ENCODE data around the gene ZNF462.
"Not testable (repeated sequence)": the region's sequence is repeated elsewhere in the genome, so short reads cannot be mapped to it uniquely, and the experiment has no call there.

The ZNF462 gene

DNA sequence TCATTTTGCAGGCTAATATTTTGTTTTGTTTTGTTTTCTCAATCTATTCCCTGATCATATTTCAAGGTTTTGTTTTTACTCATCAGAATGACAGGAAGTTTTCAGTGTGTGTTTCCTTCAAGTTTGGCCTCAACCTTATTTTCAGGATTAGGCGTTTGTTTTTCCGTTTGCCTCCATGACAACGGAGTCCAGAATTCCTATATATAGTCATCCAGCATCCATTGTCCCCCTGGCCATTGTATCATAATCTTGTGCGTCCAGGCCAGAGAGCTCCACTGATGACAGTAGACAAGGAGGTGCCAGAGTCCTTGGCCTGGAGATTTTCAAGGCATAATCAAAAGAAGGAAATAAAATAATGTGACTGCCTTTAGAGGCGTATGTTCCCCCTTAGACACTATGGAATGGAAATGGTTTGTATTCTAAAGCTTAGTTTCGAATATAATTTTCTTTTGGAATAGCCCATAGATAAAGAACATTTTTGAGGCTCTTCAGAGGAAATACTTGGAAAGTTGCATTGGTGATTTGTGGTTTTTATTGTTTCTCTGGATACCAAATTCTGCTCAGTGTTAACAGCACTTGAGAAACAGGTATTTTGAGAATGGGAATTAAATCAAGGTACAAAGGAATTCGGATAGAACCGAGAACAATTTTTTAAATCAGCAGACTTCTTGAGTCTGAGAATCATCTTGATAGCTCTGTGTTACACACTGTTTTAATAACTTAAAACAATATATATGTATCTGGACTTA is 99.8 kb downstream of the ZNF462 start:
- DNase-seq (ENCODE audit: low spot score): no peak

DNA sequence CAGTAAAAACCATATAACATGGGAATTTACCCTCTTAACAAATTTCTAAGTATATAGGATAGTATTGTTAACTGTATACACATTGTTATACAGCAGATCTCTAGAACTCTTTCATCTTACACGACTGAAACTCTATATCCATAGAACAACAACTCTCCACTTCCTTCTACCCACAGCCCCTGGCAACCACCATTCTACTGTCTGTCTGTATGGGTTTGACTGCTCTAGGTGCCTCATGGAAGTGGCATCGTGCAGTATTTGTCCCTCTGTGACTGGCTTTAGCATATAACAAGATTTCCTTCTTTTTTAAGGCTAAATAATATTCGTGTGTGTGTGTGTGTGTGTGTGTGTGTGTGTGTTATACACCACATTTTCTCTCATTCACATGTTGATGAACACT is 100.7 kb downstream of the ZNF462 start:
- DNase-seq (ENCODE audit: low spot score): no peak

DNA sequence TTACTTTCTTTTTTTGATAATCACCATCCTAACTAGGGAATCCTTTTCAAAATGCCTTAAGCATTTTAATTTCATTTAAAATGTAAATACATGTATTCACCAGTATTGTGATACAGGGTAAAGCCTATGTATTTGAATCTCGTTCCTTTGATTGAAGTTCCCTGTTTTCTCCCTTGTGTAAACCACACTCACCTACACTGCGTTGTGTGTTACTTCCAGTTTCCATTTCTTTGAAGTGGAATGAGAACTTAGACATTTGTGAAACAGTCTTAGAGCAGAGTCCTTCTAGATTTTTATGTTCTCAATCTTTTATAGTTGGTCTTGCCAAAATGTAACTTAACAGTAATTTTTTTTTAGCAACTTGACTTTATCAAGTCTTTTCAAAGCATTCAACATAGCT is 101.4 kb downstream of the ZNF462 start:
- DNase-seq (ENCODE audit: low spot score): no peak

DNA sequence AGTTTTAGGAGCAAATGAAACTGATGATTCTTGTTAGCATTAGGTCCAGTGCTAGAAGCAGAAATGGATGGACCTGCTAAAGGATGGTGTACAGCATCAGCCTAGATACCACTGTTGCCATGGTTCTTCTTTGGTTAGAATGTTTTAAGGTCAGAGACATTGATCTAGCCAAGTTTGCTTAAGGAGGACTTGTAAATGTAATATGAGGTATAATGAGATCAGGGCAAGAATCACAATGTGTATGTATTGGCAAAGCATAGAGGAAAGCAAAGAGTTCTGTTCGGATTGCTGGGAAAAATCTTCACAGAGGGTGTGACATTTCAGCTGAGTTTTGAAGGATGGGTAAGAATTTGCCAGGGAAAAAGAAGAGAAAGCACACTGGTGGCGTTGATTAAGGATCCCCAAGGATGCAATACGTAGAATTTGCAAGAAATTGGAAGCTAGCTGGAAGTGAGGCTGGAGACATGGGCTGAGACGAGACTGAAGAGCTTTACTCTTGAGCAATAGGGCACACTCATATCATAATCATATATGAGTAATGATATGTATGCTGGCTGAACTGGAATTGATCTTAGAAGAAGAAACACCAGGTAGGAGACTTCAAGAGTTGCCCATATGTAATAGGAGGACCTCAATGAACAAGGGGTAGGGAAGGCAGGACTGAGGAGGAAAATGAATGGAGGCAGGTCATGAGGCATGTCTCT is 102.0 kb downstream of the ZNF462 start:
- no peak for DNase-seq (ENCODE audit: low spot score)

DNA sequence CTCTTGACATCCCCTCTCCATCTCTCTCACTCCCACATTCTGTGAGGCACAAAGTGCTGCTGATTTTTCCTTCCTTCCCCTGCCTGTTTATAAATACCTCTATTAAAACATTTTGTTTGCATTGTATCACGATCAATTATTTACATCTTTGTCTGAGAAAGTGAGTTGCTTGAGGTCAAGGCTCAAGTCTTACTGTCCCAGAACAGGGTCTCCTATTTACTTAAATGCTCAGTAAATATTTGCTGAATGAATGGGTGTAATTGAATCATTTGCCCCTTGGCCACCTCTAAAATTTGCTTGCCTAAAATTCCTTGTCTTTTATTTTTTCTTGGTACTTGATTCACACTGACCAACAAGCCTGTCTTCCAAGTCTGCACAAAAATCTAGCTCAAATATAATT is 103.5 kb downstream of the ZNF462 start:
- DNase-seq (ENCODE audit: low spot score): no peak

DNA sequence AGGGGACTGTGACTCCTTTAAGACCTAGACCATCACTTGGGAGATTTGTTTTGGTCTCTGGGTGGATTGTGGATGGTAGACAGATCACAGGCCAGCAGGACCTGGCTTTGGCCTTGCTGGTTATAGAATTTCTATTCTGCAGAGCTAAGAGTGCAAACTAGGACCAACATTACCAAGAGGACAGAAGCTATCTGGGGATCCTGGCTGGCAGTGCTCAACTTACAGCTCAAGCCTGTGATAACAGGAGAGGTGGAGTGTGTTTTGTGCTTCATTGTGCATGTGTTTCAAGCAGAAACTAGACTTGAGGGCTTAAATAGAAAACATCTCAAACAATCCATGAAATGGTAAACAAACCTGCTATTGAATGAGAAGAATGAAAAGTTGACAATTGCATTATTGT is 106.7 kb downstream of the ZNF462 start:
- no peak for DNase-seq (ENCODE audit: low spot score)

DNA sequence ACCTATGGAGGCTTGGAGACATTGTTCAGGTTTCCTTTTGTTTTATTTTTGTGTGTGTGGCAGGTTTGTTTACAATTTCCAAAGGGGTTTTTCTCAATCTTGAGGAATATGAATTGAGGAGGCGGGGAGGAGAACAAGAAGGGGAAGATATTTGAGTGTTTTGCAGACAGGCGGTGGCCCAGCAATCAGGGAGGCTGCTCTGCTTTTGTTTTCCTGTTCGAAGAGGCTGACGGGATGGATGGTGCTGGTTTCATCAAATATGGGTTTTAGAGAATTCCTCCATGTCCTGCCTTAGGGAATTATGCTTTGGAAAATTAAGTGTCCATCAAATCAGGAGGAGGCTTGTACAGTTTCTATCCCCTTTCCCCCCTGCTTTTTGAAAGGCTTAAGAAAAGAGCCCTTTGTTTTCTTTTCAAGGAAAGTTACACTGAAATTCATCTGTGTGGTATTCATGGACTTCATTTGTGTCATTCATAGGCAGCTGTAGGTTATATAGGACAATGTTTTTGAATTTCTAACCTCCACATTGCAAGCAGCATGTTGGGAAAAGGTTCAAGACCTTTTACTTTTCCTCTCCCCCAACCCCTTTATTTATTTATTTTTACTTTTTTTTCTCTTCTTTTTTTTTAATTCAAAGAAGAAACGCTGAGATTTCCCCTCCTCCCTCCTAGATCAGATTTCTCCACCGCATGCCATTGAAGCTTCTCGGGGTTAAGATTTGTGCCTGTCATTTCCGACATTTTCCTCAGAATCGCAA is 107.4 kb downstream of the ZNF462 start:
- DNase-seq (ENCODE audit: low spot score): no peak

DNA sequence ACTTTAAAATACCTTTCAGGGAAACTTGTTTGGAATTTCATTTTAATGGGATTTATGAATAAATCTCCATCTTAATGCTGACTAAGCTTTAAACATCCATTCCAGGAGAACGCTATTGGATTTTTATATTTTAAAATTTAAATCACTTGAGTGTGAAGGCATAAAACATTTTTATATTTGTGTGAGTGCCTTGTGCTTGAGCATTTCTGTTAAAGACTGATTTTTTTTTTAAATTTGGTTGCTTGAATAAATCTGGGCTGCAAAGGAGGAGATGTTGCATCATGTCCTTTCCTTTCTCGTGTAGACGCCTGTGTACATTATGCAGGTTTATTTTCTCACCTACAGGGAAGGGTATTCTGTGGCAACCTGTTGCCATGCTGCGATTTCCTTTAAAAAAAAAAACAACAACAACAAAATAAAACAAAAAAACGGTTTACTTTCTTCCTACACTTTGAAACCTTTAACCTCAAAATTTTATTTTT is 108.1 kb downstream of the ZNF462 start:
- no peak for DNase-seq (ENCODE audit: low spot score)

DNA sequence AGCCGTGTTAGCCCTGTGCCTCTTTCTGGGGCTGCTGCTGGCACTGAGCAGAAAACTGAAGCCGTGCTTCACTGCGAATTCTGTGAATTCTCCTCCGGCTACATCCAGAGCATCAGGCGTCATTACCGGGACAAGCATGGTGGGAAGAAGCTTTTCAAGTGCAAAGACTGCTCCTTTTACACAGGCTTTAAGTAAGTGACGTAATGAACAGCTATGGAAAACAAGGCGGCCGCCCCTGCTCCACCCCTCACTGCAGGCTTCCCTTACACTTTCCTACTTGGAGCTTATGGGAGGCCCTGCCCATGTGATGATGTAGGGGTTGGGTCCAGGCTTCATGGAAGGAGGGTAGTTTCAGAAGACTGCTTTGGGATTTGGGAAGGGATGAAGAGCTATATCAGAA is 109.1 kb downstream of the ZNF462 start:
- DNase-seq (ENCODE audit: low spot score): no peak

DNA sequence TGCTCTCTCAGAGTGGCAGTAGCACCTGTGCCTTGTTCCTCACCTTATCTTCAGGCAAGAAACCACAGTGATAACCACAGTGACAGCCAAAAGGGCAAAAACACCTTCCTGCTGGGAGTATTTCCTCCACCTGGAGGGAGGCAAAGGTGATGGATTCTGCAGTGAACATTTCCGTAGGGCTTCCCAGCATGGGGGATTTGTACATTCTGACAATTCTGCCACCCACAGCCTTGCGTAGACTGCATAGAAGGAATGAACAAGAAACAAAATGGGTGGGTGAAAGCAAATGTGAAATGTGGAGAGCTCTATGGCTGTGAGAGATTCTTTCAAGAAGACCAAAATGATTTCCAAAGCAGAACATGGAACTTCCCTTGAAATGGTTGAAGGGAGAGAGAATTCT is 111.4 kb downstream of the ZNF462 start:
- no peak for DNase-seq (ENCODE audit: low spot score)

DNA sequence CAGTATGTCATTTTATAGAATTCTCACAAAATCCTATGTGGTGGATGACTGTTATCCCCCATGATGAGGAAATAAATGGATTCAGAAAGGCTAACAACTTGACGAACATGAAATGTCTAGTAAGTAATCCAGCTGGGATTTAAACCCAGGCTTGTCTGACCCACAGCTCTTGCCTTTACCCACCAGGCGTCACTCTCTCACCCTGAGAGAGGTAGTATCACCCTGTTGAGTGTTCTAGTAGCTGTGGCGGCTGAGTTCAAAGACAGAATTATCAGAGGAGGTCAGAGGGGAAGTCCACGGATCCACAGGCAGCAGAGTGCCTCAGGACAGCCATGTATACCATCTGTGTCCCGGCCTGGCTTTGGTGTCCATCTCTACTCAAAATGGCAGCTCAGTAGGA is 113.8 kb downstream of the ZNF462 start:
- no peak for DNase-seq (ENCODE audit: low spot score)

DNA sequence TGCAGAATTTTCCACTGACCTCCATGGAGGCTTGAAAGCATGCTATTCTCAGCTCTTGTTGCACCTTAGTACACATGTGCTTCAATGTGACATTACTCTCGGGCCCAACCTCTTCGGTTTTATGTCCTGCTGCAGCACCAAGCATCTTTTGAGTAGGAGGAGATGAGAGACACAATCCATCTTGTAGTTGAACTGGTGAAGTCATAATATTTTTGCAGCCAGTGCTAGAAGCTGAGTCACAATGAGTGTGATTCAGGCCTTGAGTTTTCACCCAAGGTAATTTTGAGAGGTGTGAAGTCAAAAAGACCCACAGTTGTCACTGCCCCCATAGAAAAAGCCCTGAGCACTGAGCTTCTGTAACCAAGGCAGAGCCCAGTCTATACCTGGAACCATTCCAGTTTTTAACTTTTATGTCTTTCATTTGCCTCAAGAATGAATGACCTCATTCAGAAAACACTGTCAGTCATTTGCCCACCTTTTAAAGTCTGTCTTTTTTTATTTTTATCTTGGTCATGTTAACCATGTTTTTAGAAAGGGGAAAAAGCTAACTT is 117.7 kb downstream of the ZNF462 start:
- DNase-seq (ENCODE audit: low spot score): no peak

DNA sequence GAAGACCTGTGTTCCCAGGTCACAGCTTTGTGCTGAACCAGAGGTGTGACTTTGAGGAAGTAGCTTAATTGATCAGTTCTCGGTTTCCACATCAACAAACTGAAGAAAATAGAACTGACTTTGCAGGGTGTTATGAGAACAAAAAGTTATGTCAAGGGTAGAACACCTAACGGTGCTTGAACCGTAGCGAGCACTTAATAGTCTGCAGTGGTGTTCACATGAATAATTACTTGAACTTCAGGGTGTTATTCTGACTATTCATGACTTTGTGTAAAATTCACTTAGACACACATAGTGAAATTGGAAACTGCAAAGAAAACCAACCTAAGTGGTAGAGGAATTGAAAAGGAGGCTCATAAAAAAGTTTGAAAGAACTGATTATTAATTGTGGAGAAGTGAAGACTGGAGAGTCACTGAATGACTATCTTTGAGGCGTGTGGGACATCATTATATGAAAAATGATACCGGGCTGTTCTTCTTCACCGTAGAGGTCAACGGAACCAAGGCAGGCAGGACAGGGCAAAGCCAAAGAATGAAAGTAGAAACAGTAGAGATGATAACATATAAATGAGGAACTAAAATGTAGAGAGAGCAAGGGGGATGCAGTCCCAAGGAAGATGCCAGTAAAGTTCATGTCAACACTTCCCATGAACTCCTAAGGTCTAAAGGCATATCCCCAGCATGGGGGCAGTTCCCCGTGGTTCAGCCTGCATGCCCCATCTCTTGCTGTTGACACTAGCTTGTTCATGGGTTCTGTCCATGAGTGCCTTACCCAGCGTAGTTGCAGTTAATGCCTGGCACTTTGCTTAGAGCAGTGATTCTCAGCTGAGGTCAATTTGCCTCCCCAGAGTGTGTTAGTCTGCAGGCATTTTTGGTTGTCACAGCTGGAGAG is 118.7 kb downstream of the ZNF462 start:
- DNase-seq (ENCODE audit: low spot score): no peak

DNA sequence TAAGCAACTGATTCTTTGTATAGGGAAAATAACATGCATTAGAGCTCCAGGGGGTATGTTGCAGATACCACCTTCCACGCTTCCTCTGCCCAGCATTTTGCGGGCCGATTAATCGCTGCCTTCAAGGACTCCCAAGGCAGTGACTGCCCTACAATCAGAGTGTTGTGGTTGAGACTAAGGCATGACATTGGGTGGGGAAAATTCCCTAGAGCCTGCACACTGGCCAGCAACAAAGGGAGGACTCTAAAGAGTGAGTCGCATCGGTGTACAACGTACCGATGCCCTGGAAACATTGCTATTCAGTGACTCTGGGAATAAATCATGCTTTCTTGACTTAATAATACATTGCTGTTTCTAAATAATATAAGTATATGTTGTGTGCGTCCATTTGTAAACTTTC is 119.7 kb downstream of the ZNF462 start:
- no peak for DNase-seq (ENCODE audit: low spot score)

DNA sequence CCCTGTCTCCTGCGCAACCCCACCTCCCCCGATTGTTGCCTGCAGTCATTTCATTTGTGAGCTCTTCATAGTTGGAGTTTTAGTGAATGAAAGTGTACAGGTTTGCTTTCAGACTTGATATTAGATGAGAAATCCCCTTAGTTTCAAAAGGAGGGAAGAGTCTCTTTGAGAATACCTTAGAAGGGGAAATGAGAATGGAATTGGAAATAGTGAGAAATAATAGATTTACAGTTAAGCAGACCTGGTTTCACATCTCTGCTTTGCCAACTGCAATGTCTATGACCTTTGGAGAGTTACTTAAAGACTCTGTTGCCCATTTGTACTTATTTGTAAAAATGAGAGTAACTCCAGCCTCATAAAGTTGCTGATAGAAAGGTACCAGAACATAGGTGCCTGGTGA is 120.4 kb downstream of the ZNF462 start:
- no peak for DNase-seq (ENCODE audit: low spot score)

DNA sequence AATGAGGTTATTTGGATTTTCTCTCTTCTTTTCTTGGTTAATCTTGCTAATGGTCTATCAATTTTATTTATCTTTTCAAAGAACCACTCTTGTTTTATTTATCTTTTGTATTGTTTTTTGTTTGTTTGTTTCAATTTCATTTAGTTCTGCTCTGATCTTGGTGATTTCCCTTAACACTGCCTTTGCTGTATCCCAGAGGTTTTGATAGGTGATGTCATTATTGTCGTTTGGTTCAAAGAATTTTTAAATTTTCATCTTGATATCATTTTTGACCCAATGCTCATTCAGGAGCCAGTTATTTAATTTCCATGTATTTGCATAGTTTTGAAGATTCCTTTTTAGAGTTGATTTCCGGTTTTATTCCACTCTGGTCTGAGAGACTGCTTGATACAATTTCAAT is 126.9 kb downstream of the ZNF462 start:
- DNase-seq (ENCODE audit: low spot score): not testable (repeated sequence)

DNA sequence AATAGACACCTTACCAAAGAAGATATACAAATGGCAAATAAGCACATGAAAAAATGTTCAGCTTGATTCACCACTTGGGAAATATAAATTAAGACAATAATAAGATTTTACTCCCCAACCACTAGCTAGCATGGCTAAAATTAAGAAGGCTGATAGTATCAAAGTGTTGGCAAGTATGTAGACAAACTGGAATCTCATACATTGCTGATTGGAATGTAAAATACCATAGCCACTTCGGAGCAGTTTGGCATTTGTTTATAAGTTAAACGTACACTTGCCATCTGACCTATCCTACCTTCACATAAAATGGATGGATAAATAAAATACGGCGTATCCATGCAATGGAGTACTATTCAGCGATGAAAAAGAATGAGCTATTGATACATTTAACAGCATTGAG is 129.2 kb downstream of the ZNF462 start:
- DNase-seq (ENCODE audit: low spot score): no peak

DNA sequence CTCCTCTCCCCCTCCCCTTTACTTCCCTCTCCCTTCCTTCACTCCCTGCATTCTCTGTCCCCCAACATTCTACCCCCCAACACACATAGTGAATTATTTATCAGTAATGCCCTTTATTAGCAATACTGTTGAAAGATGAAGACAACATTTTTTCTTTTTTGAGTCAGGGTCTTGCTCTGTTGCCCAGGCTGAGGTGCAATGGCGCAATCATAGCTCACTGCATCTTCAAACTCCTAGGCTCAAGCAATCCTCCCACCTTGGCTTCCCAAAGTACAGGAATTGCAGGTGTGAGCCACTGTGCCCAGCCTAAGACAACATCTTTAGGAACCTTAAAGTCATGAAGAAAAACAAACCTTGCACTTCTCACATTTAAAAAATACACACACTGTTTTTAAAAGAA is 130.6 kb downstream of the ZNF462 start:
- DNase-seq (ENCODE audit: low spot score): no peak

DNA sequence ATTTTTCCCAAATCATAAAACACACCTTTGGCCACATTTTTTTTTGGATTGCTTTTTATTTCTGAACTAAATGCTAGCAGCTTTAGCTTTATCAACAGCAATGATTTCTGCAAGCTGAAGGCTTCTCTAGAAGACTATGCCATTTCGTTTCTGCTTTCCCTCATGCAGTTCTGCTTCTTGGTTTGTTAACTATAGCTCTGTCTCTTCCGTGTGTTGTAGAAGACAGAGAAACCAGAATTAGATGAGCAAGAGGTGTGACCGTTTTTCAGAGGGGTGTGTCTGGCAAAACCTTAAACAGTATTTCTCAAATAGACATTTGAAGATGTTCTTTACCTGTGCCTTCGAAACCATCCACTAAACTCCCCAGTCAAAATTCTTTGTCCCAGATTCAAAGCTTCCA is 131.5 kb downstream of the ZNF462 start:
- no peak for DNase-seq (ENCODE audit: low spot score)

DNA sequence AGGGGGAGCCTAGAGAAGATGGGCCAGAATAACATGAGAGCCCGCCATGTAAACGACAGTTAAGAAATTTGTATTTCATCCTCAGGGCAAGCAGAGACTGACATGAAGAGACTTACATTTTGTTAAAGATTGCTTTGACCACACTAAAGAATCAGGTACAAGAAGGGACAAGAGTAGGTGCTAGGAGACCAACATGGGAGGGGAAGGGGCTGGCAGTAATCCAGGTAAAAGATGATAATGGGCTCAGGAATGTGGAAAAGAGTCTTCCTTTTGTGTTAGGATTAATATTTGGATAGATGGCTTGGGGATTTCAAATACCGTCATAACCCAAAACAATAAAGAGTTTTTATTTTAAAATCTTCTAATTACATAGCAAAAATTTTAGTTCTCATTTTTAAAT is 137.3 kb downstream of the ZNF462 start:
- no peak for DNase-seq (ENCODE audit: low spot score)

DNA sequence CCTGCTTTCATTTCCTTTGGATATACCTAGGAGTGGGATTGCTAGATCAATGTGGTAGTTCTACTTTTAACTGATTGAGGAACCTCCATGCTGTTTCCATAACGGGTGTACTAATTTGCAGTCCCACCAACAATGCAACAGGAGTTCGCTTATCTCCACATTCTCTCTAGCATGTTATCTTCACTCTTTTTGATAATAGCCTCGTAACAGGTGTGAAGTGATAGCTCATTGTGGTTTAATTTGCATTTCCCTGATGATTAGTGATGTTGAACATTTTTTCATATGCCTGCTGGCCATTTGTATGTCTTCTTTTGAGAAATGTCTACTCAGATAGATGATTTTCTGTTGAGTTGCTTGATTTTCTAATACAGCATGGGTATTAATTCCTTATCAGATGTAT is 142.2 kb downstream of the ZNF462 start:
- no peak for DNase-seq (ENCODE audit: low spot score)

DNA sequence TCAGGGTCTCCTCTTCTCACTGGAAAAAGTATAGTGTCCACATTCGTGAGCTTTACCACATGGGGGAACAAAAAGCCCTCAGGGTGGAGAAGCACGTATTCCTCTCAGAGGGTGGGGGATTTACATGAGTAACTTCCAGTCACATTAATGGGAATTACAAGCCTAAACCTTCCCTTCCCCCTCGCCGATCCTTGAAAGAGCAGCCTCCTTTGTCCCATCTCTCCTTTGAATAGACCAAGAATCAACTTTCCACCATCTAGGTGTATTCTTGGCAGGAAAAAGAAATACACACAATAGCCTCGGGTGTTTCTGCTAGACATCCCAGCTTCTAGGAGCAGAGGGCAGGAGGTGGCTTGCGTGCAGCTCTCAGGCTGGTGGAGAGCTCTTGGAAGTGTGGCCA is 144.4 kb downstream of the ZNF462 start:
- no peak for DNase-seq (ENCODE audit: low spot score)
